Mesendoderm (in vitro differentiated cells): ENCODE measurements around the gene SLC5A6.
"Not testable (repeated sequence)": the region's sequence is repeated elsewhere in the genome, so short reads cannot be mapped to it uniquely, and the experiment has no call there.

Source experiments
- DNase-seq: peaks from one replicate; pipeline ENCODE4 v3.0.0; 2013
- H2AK5ac ChIP-seq: 2 replicates; pipeline ENCODE4 v1.6.1; 2013; ENCODE audit warnings: low read length, inconsistent platforms
- H2BK120ac ChIP-seq: 2 replicates; pipeline ENCODE4 v1.6.1; 2013; ENCODE audit warnings: low read depth, mild to moderate bottlenecking, low read length, moderate library complexity, mixed read lengths
- H2BK15ac ChIP-seq: replicated peaks from 2 replicates; pipeline ENCODE4 v1.6.1; 2013; ENCODE audit warnings: low read depth, mild to moderate bottlenecking, moderate library complexity
- H2BK5ac ChIP-seq: 2 replicates; pipeline ENCODE4 v1.6.1; 2013; ENCODE audit warnings: low read length, inconsistent platforms
- H3K18ac ChIP-seq: 2 replicates; pipeline ENCODE4 v1.6.1; 2013; ENCODE audit warnings: mild to moderate bottlenecking, low read length, mixed read lengths
- H3K23ac ChIP-seq: one replicate; pipeline ENCODE4 v1.6.1; 2013; ENCODE audit warnings: low read length
- H3K27ac ChIP-seq: 2 replicates; pipeline ENCODE4 v1.5.1; 2013; ENCODE audit warnings: low read depth, mild to moderate bottlenecking, inconsistent platforms, low read length, moderate library complexity
- H3K27me3 ChIP-seq: 2 replicates; pipeline ENCODE4 v1.6.1; 2013; ENCODE audit warnings: low read length, control low read depth, mild to moderate bottlenecking, inconsistent platforms; ENCODE audit not compliant: insufficient read depth, poor library complexity
- H3K36me3 ChIP-seq: 2 replicates; pipeline ENCODE4 v1.6.1; 2013; ENCODE audit warnings: low read length, inconsistent platforms; ENCODE audit not compliant: control insufficient read depth, insufficient read depth
- H3K4ac ChIP-seq: one replicate; pipeline ENCODE4 v1.6.1; 2013; ENCODE audit warnings: low read depth, mild to moderate bottlenecking, low read length, moderate library complexity
- H3K4me1 ChIP-seq: 2 replicates; pipeline ENCODE4 v1.6.1; 2013; ENCODE audit warnings: low read depth, low read length, inconsistent platforms; ENCODE audit not compliant: control insufficient read depth
- H3K4me2 ChIP-seq: 2 replicates; pipeline ENCODE4 v1.6.1; 2013; ENCODE audit warnings: low read length
- H3K4me3 ChIP-seq: 2 replicates; pipeline ENCODE4 v1.5.1; 2013; ENCODE audit warnings: mild to moderate bottlenecking, low read length
- H3K56ac ChIP-seq: one replicate; pipeline ENCODE4 v1.6.1; 2013; ENCODE audit warnings: low read length
- H3K79me1 ChIP-seq: 2 replicates; pipeline ENCODE4 v1.6.1; 2013; ENCODE audit warnings: low read length, inconsistent platforms
- H3K79me2 ChIP-seq: 2 replicates; pipeline ENCODE4 v1.6.1; 2013; ENCODE audit warnings: mild to moderate bottlenecking, low read length; ENCODE audit not compliant: control insufficient read depth, insufficient read depth
- H3K9ac ChIP-seq: 2 replicates; pipeline ENCODE4 v1.6.1; 2013; ENCODE audit warnings: low read length, inconsistent platforms
- H4K5ac ChIP-seq: one replicate; pipeline ENCODE4 v1.6.1; 2013; ENCODE audit warnings: low read length
- H4K8ac ChIP-seq: one replicate; pipeline ENCODE4 v1.6.1; 2013; ENCODE audit warnings: low read depth, mild to moderate bottlenecking, control low read depth, low read length, moderate library complexity
- WGBS: extraction: QIAGEN DNeasy Blood & Tissue Kit; methylation state at CpG from one replicate; pipeline ENCODE4 v1.1.7; 2013; ENCODE audit warnings: low lambda C conversion rate, missing lambda C conversion rate; ENCODE audit not compliant: insufficient coverage; ENCODE audit errors: extremely low coverage; 5-methylcytosine and 5-hydroxymethylcytosine counted together

Gene SLC5A6

GRCh38 chr2:27195799-27196198, 16.3 kb downstream of the SLC5A6 start:
- not testable (repeated sequence) for H4K5ac ChIP-seq, H3K79me1 ChIP-seq, H4K8ac ChIP-seq, H3K23ac ChIP-seq, H2BK120ac ChIP-seq, H3K79me2 ChIP-seq, H3K18ac ChIP-seq, H3K4me2 ChIP-seq, H2BK15ac ChIP-seq, H3K56ac ChIP-seq, DNase-seq, H3K9ac ChIP-seq, H3K36me3 ChIP-seq, H2AK5ac ChIP-seq, H3K4ac ChIP-seq, H3K27ac ChIP-seq, H3K4me3 ChIP-seq, H3K4me1 ChIP-seq, H2BK5ac ChIP-seq, H3K27me3 ChIP-seq
- WGBS: no CpG with 5 or more reads among the region's 3 CpGs

GRCh38 chr2:27194538-27195354, 17.3 kb downstream of the SLC5A6 start:
- no peak overlapping the region for H3K23ac ChIP-seq
- no peak overlapping the region for H3K4me3 ChIP-seq
- H2BK120ac ChIP-seq: no peak overlapping the region
- H3K27me3 ChIP-seq: no peaks in the 10 kb centered on the region
- H2AK5ac ChIP-seq: no peak overlapping the region
- WGBS: no CpG with 5 or more reads among the region's 17 CpGs
- H3K79me1 ChIP-seq: no peaks in the 10 kb centered on the region
- H3K79me2 ChIP-seq: no peaks in the 10 kb centered on the region
- H2BK5ac ChIP-seq: no peak overlapping the region
- peaks cover 2% of the 10 kb centered on the region for H3K36me3 ChIP-seq
- no peak overlapping the region for H3K9ac ChIP-seq
- H3K4ac ChIP-seq: no peak overlapping the region
- no peak overlapping the region for H2BK15ac ChIP-seq
- H3K27ac ChIP-seq: no peak overlapping the region
- H4K8ac ChIP-seq: no peak overlapping the region
- H3K18ac ChIP-seq: no peak overlapping the region
- no peak overlapping the region for H3K56ac ChIP-seq
- no peaks in the 10 kb centered on the region for H3K4me1 ChIP-seq
- no peak overlapping the region for H4K5ac ChIP-seq
- no peak overlapping the region for H3K4me2 ChIP-seq
- no peak for DNase-seq

GRCh38 chr2:27191070-27191829, 20.8 kb downstream of the SLC5A6 start:
- WGBS: no CpG with 5 or more reads among the region's 8 CpGs
- H3K9ac ChIP-seq: no peak overlapping the region
- no peak overlapping the region for H3K23ac ChIP-seq
- no peaks in the 10 kb centered on the region for H3K79me1 ChIP-seq
- H4K8ac ChIP-seq: no peak overlapping the region
- H3K27me3 ChIP-seq: no peaks in the 10 kb centered on the region
- peak; percentile 61 for DNase-seq
- H3K36me3 ChIP-seq: no peaks in the 10 kb centered on the region
- H3K4ac ChIP-seq: no peak overlapping the region
- H3K4me1 ChIP-seq: no peaks in the 10 kb centered on the region
- no peak overlapping the region for H3K27ac ChIP-seq
- no peaks in the 10 kb centered on the region for H3K79me2 ChIP-seq
- H2BK15ac ChIP-seq: no peak overlapping the region
- no peak overlapping the region for H3K4me2 ChIP-seq
- no peak overlapping the region for H2BK5ac ChIP-seq
- no peak overlapping the region for H4K5ac ChIP-seq
- H3K18ac ChIP-seq: no peak overlapping the region
- no peak overlapping the region for H3K56ac ChIP-seq
- no peak overlapping the region for H2BK120ac ChIP-seq
- no peak overlapping the region for H3K4me3 ChIP-seq
- no peak overlapping the region for H2AK5ac ChIP-seq

- Histone ChIP-seq H3K27ac (no peak overlapping the region), H3K4me1 (no peaks in the 10 kb centered on the region), H2BK120ac (no peak overlapping the region), H2BK5ac (no peak overlapping the region), H3K79me2 (no peaks in the 10 kb centered on the region), H4K5ac (no peak overlapping the region), H3K4me2 (no peak overlapping the region), H3K9ac (no peak overlapping the region), H2BK15ac (no peak overlapping the region), H3K27me3 (no peaks in the 10 kb centered on the region), H3K79me1 (no peaks in the 10 kb centered on the region), H3K4me3 (no peak overlapping the region), H3K4ac (no peak overlapping the region), H3K56ac (no peak overlapping the region), H4K8ac (no peak overlapping the region), H3K18ac (no peak overlapping the region), H3K23ac (no peak overlapping the region), H3K36me3 (no peaks in the 10 kb centered on the region), H2AK5ac (no peak overlapping the region)
- DNase-seq: no peak
- no CpG with 5 or more reads among the region's 8 CpGs for WGBS
Measured at GRCh38 chr2:27189989-27190388, 22.1 kb downstream of the SLC5A6 start.

- Histone ChIP-seq H3K36me3 (no peaks in the 10 kb centered on the region), H4K8ac (no peak overlapping the region), H2BK5ac (no peak overlapping the region), H3K56ac (no peak overlapping the region), H2BK120ac (no peak overlapping the region), H2AK5ac (no peak overlapping the region), H3K18ac (no peak overlapping the region), H3K4me2 (no peak overlapping the region), H3K79me2 (no peaks in the 10 kb centered on the region), H3K9ac (no peak overlapping the region), H3K27ac (no peak overlapping the region), H2BK15ac (no peak overlapping the region), H3K4me3 (no peak overlapping the region), H3K27me3 (no peaks in the 10 kb centered on the region), H3K4ac (no peak overlapping the region), H3K79me1 (no peaks in the 10 kb centered on the region), H4K5ac (no peak overlapping the region), H3K4me1 (no peaks in the 10 kb centered on the region), H3K23ac (no peak overlapping the region)
- no peak for DNase-seq
- WGBS: no CpG with 5 or more reads among the region's 6 CpGs
Measured at GRCh38 chr2:27186613-27187345, 25.3 kb downstream of the SLC5A6 start.
